ENCODE results near the gene ARHGAP22.
A peak's percentile ranks its signal among the peaks of the same experiment; 100 is the strongest.
"Not testable (repeated sequence)": the region's sequence is repeated elsewhere in the genome, so short reads cannot be mapped to it uniquely, and the experiment has no call there.

ARHGAP22 gene, protein sequence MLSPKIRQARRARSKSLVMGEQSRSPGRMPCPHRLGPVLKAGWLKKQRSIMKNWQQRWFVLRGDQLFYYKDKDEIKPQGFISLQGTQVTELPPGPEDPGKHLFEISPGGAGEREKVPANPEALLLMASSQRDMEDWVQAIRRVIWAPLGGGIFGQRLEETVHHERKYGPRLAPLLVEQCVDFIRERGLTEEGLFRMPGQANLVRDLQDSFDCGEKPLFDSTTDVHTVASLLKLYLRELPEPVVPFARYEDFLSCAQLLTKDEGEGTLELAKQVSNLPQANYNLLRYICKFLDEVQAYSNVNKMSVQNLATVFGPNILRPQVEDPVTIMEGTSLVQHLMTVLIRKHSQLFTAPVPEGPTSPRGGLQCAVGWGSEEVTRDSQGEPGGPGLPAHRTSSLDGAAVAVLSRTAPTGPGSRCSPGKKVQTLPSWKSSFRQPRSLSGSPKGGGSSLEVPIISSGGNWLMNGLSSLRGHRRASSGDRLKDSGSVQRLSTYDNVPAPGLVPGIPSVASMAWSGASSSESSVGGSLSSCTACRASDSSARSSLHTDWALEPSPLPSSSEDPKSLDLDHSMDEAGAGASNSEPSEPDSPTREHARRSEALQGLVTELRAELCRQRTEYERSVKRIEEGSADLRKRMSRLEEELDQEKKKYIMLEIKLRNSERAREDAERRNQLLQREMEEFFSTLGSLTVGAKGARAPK

DNA sequence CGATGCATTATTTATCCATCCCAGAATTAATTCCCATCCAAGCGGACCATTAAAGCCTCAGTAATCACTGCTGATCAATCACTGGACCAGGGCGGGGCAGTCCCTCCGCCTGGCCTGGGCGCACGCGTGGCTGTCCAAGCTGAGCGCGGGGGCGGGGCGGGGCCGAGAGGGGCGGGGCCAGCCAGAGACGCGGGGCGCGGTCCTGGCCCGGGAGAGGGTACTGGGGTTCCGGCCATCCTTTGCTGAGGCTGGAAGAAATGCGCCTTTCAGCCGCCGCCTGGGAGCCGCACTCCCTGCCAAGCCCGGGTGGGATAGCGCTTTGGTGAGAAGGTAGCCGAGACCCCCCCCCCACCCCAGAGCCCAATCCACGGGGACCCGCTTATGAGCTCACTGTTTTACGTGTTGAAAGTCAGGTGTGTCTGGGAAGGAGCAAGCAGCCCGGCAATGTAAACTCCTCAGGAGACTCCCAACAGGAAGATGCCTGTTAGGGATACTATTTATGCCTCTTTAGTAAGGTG, at the start of gene ARHGAP22:
Gene ARHGAP22 (minus strand): TSS at position 83 of the 518 bp plus-strand sequence. CDS start 277 bp downstream, outside the sequence.
- DNase-seq (ENCODE audit: low read depth in 2 of 2), result no peak

DNA sequence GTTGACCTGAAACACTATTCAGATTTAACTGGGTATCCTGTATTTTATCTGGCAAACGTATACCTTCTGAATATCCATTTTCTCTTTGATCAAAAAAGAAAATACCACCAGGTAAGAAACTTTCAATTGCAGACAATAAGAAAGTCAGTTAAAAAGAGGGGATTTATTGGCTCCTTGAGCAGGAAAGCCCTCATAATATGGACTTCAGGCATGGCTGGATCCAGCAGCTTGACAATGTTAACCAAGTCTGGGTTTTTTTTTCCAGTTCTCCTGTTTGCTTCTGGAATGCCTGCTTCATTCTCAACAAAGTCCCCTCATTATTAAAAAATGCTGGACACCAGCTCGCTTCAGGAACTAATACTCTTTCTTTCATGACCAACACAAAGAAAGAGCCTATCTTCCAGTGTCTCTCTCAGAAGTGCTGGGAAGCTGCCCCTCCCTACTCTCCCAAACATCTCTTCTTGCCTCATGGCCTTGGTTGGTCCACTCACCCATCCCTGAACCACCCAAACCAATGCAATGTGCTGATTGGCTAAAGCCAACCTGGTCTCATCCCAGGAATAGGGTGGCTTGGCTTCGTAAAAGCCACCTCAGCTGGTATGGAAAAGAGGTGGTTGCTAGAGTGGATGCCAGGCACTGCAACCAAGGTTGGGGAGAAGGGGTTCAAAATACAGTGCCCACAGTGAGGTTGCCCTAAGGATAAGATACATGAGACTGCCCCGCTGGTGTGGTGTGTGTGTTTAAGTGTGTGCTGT, 49.2 kb upstream of the ARHGAP22 start:
- DNase-seq (ENCODE audit: low read depth in 2 of 2), result no peak

DNA sequence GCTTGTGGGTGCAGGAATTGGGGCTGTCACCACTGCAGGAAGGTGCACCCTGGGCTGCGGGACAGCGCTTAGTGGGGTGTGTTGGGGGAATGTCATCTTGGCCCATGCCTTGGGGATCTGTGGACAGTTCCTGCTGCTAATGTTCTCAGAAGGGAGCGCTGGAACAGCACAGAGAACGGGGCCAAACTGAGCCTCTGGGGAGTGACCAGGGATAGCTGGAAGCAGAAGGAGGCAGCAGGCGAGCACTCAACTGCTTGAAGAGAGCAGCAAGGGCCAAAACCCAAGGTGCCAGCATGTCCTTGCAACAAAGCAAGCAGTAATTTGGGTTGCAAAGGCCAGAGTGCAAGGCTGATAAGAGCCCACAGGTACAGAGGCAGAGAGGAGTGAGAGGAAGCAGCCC, 48.5 kb upstream of the ARHGAP22 start:
- DNase-seq (ENCODE audit: low read depth in 2 of 2), result no peak

DNA sequence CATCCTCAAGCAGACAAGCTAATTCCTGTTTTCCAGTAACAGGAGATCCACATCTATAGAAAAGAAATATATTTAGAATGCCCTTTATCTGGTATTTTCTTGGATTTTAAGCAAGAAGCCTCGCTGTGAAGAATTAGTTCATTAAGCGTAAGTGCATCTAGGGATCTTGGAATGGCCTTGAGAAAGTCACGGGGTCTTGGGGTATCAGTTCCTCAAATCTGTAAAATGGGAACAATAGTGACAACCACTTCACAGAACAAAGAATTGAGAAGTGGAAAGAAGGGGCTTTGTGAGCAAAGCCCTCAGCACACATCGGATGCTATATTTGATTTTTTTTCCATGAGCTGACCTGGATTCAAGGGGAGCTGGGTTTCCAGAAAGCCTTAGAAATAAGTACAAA, 47.5 kb upstream of the ARHGAP22 start:
- DNase-seq (ENCODE audit: low read depth in 2 of 2), result no peak

DNA sequence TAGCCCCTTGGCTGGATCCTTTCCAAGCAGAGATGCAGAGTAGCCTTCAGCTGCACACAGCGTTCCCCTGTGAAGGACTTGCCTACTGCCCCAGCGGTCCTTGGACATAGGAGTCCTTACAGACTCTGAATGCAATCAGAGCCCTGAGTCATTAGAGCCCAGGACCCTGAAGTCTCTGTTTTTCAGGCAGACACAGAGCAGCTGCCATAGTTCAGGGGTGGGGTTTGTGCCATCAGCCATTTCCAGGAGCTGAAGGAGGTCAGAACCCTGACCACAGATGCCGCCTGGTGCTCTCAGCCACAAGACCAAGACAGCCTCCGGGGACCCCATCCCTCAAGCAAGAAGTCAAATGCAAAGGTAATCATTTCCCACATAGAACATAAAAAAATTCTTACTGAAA, 47.0 kb upstream of the ARHGAP22 start:
- no peak for DNase-seq (ENCODE audit: low read depth in 2 of 2)

DNA sequence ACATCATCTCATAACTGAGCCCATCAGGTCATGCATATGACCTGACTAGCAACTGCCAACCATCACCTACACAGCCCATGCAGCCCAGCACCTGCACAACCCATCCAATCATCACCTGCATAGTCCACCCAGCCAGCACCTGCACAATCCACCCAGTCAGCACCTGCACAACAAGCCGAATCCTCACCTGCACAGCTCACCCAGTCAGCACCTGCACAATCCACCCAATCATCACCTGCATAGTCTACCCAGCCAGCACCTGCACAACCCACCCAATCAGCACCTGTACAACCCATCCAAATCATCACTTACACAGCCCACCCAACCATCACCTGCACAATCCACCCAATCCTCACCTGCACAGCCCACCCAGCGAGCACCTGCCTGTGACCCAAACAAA, 46.4 kb upstream of the ARHGAP22 start:
- DNase-seq (ENCODE audit: low read depth in 2 of 2), result no peak

DNA sequence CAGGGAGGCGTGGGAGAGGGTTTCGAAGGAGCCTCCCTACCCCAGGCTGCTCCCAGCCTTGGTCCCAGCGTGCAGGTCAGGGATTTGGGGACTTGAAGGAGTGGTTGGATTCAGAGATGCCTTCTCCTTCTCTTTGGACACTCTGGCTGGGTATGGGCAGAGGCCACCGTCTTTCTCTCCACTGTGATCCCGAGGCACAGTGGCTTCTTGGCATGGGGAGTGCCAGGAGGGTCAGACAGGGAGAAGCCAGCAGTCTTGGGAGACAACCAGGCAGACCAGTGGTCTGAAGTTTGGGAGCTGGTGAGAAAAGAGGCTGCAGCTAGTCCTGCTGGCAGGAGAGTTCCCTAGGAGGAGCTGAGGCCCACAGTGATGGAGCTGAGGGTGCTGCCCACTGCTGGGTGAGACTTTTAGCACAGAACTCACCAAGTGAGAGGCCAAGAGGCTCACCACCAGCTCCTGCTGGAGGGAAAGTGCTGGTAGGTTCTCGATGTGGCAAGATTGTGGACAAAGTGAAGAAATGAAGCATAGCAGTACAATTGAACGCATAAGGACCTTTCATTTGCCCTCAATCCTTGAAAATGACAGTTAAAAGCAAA, 44.6 kb upstream of the ARHGAP22 start:
- no peak for DNase-seq (ENCODE audit: low read depth in 2 of 2)

DNA sequence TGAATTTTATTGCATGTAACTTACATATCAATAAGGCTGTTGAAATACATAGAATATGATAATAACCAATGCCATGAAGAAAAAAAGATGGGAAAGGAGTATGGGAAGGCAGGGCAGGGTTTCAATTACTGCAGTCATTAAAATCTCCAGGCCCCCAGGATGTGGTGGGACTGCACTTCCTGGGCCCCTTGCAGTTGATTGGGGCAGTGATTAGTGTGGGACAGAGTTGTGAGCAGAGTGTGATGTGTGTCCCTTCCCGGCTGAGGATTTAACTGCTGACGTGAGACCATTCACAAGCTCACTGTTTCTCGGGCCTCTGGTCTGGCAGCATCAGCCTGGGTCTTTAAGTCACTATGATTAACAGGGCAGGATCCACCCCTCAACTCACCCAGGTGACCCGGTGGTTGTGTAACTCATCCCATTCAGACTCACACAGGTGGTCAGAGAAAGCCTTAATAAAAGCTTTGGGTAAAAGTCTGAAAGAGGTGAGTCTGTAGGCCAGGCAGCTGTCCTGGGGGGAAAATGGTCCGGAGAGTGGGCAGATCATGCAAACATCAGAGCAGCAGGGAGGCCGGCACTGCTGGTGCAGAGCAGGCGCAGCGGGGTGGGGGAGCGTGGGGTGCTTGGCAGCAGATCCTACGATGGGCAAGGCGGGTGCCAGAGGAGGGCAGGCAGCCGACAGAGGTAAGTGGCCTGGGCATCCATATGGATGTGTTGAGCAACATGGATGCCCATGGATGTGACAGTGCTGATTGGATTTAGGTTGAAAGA, 43.5 kb upstream of the ARHGAP22 start:
- DNase-seq (ENCODE audit: low read depth in 2 of 2), result no peak

DNA sequence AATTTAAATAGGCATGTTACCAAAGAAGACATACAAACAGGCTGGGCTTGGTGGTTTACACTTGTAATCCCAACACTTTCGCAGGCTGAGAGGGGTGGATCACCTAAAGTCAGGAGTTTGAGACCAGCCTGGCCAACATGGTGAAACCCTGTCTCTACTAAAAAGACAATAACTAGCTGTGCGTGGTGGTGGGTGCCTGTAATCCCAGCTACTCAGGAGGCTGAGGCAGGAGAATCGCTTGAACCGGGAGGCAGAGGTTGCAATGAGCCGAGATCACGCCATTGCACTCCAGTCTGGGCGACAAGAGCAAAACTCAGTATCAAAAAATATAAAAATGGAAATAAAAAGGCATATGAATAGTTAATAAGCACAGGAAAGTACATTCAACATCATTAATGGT, 42.2 kb upstream of the ARHGAP22 start:
- DNase-seq (ENCODE audit: low read depth in 2 of 2), result not testable (repeated sequence)

DNA sequence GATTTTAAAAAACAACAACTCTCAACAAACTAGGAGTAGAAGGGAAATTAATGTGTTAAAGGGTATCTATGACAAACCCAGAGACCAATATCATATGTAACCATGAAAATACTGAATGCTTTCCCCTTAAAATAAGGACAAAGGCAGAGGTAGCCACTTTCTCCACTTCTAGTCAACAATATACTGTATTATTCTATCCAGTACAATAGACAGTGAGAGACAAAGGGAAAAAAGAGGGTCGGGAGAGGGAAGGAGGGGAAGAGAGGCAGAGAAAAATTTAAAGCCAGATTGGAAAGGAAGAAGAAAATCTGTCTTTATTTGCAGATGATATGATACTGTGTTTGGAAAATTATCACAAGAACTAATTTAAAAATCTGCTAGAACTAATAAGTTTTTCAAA, 40.7 kb upstream of the ARHGAP22 start:
- no peak for DNase-seq (ENCODE audit: low read depth in 2 of 2)

DNA sequence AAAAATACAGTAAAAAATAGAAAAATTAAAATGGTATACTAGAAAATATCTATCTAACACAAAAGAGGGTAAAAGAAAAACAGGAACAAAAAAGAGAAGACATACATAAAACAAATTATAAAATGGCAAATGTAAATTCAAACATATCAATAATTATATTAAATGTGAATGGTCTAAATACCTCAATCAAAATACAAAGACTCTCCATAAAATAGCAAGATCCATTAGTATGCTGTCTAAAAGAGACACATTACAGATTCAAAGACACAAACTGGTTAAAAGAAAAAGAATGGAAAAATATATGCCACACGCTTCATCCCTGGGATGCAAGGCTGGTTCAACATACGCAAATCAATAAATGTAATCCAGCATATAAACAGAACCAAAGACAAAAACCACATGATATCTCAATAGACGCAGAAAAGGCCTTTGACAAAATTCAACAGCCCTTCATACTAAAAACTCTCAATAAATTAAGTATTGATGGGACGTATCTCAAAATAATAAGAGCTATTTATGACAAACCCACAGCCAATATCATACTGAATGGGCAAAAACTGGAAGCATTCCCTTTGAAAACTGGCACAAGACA, 36.3 kb upstream of the ARHGAP22 start:
- not testable (repeated sequence) for DNase-seq (ENCODE audit: low read depth in 2 of 2)

DNA sequence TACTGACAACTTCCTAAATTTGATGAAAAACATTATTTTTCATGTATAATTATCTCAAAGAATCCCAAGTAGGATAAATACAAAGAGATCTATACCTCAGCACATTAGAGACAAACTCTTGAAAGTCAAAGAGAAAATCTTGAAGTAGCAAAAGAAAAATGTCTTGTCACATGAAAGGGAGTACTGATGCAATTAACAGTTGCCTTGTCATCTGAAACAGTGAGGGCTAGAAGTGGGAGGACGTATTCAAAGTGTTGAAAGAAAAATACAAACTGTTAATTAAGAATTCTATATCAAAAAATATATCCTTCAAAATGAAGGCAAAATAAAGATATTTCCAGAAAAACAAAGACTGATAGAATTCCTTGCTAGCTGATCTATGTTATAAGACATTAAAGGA, 35.5 kb upstream of the ARHGAP22 start:
- no peak for DNase-seq (ENCODE audit: low read depth in 2 of 2)

DNA sequence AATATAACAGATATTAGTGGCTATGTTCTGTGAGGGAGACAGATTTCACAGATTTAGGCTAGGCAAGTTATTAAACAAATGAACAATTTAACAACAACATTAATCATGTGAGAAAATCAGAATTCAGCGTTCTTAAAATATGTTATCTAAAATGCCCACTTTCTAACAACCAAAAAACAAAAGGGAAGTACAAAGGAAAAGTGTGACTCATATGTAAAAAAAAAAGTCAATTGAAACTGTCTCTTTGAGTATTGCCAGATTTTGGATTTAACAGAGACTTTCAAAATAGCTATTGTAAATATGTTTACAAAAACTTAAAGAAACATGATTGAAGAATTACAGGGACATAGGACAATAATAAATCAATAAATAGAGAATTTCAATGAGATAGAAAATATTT, 34.8 kb upstream of the ARHGAP22 start:
- no peak for DNase-seq (ENCODE audit: low read depth in 2 of 2)

DNA sequence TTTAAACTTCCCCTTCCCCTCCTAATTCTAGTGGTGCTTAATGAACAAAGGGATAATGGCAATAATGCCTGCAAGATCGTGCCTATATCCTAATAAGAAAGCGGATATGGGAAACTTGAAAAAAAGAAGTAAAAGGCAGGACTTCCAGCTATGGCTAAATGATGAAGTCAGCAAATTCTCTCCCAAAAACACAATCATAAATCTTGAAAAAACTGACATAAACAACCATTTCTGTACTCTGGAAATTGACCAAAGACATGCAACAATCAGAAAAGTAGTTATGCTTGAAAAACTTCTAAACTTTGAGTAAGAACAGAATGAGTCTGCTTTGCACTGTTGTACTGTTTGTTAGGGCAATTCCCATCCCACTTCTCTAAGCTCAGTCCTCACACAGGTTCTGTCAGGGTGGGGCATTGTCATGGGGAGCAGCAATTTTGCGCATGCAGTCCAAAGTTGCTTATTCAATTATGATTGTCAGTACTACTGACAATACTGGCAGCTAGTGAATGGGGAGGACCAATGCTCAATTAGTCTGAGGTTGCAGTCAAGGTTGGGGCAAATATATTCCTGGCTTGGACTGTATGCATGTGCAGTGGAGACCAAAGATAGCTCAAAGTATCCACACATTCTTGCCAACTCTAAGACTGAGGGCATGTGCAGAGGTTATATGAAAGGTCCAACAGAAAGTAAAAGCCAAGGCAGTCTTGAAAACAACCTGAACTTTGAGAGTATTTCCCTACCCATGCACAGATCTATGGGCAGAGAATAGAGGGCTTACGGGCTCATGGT, 34.1 kb upstream of the ARHGAP22 start:
- no peak for DNase-seq (ENCODE audit: low read depth in 2 of 2)

DNA sequence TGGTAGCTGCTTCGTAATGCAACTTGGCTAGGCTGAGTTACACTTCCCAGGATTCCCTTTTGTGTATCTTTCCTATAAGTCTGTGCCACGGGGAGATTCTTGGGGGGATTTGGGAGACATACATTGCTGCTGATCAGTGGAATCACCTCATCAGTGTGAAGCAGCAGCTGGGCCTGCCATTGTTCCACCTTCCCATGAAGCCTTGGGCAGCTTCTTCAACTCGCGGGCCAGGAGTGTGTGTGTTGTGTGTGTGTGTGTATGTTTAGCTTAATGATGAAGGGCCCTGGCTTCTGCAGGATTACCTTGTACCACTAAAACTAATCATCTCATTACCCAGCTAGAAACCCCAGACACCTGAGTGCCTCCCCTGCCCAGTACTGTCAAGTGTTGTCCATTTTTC, 33.3 kb upstream of the ARHGAP22 start:
- no peak for DNase-seq (ENCODE audit: low read depth in 2 of 2)

DNA sequence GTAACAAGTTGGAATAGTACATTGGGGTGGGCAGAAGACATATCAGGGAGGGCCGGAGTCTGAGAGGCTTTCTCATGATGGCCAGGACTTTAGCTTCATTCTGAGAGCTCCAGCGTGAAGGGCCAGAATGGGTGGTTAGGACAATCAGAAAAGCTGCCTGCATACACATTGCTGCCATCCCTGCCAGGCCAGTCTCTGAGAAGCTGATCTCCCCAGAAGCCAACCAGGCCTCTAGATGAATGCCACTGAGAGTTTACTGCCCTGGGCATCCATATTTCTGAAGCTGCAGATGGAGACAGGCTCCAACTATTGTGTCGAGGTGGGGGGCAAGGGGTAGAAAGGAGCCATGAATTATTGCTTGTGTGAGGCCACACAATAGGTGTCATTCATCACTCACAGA, 32.0 kb upstream of the ARHGAP22 start:
- DNase-seq (ENCODE audit: low read depth in 2 of 2), result no peak

DNA sequence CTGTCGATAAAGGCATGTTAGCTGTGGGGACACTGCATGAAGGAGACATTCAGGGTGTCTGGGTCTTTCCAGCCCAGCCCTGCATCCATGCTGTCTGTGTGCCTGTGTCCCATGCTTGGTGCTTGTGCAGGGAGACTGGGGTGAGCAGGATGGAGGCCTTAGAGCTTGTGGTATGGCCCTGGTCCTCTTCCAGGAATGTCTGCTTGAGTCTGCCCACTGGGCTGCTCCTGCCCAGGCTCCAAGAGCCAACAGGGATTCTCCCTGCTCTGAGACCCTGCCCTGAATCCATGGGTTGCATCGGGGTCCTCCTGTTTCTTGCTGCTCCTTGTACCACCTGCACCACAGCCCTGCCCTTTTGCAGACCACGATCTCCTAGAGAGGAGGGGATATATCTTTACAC, 31.4 kb upstream of the ARHGAP22 start:
- DNase-seq (ENCODE audit: low read depth in 2 of 2), result no peak

DNA sequence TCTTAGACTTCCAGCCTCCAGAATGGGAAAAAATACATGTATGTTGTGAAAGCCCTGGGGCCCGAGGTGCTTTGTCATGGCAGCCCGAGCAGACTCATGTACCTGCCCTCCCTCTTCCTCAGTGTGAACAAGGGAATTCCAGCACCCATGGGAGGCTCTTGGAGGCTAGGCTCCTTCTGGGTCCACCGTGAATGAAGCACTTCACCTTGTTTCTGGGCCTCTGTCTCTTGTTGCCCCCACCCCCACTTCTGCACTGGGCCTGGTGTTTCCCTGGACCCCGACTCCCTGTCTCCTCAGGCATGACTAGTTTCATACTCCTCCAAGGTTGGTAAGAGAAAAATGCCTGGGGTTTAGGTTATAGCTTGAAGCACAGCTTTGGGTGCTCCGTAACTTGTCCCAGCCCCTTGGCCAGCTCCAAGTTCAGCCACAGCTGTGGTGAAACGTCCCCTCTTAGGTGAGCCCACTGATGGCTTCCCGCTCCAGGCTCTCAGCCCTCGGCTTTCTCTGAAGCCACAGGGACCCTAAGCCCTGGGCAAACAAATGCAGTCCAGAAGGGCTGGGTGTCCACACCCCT, 30.2 kb upstream of the ARHGAP22 start:
- no peak for DNase-seq (ENCODE audit: low read depth in 2 of 2)

DNA sequence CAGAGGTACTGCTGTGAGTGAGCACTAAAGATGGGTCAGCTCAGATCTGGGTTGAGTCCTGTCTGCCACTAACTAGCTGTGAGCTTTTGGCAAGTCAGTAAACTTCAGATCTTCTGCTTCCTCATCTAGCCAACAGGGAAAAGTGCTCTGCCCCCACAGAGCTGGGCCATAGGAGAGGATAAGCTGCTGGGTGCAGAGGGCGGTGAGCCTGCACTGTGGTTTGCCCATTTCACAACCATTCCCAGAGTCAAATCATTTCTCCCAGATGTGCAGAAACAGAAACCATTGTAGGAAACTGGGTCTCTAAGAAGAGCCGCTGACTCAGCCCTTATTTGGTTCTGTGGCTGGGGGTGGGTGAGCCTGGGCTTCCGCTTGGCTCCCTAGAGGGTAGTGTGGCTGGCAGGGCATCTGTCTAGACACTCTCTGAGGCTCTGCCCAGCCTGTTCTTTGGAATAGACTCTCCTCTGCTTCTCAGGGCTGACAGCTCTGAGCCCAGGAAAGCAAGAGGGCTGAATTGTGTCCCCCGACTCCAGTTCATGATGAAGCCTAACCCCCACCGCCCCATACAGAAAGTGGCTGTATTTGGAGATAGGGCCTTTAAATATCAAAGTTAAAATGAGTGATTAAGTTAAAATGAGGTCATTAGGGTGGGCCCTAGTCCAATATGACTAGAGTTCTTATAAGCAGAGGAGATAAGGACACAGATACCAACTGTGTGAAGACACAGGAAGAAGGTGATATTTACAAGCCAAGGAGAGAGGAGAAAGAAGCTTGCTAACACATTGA, 29.5 kb upstream of the ARHGAP22 start:
- peak; percentile 28 to 32 for DNase-seq (ENCODE audit: low read depth in 2 of 2)
